NT2/D1 (cell line): ENCODE measurements around the gene UGT1A4.

Source experiments
- YY1 ChIP-seq: IDR thresholded peaks from 2 replicates; pipeline ENCODE4 v1.6.1; 2011; ENCODE audit not compliant: insufficient read length, insufficient read depth
- ZNF274 ChIP-seq: IDR thresholded peaks from 2 replicates; pipeline ENCODE4 v1.6.1; 2011; ENCODE audit warnings: mild to moderate bottlenecking, low read depth, low read length

- no peak for TF ChIP-seq ZNF274
- no peak for TF ChIP-seq YY1
Observed at GRCh38 chr2:233798335-233799086, 80.0 kb downstream of the UGT1A4 start.
